HCT116 (cell line): ENCODE data around the gene MCCD1. TPM values are rescaled to one million over a fixed set of nuclear protein-coding genes. Genes with fewer than 3 reads are reported as not detected.

Experiments used
- ATAC-seq: fragments of 200-7000 bp; cut with Tn5 transposase; 2 replicates; pipeline ENCODE4 v1.9.1; 2020; ENCODE audit warnings: mild to moderate bottlenecking, moderate library complexity
- BruUV-seq: library from RNA; stranded (reverse); fragments of 400-500 nt; replicated peaks from 2 replicates; lab custom pipeline; 2021; lab: Mats Ljungman, UMichigan
- CTCF ChIA-PET: fragments of 300-600 bp; sonication (Branson Sonifier 250); formaldehyde crosslinking; loops from one replicate; lab custom pipeline; 2021; ENCODE audit warnings: antibody characterized with exemption; lab: Charles Lee
- POLR2A ChIA-PET: fragments of 300-600, 350-600 bp; sonication (Branson Sonifier 250); formaldehyde crosslinking; loops from one replicate; lab custom pipeline; 2021; ENCODE audit warnings: antibody characterized with exemption; lab: Charles Lee
- RAD21 ChIA-PET, 2 experiments: fragments of 300-600 bp; sonication (Branson Sonifier 250); formaldehyde crosslinking; loops; one replicate each; lab custom pipeline; 2023; ENCODE audit warnings: low total read pairs in 2 of 2; ENCODE audit not compliant: uncharacterized antibody in 2 of 2, unreplicated experiment in 2 of 2, low non-redundant PET in 1 of 2; lab: Charles Lee
- DNase-seq: peaks from one replicate; pipeline ENCODE4 v3.0.0-alpha.2; 2010; ENCODE audit warnings: low read depth, low spot score
- H2AFZ ChIP-seq: fragments of 200-600 bp; shearing (Covaris generic), sonication (generic); 2 replicates; pipeline ENCODE4 v1.6.1; 2017; ENCODE audit warnings: low read depth, mixed run types, mixed read lengths, antibody characterized with exemption, low read length; ENCODE audit not compliant: poor library complexity, severe bottlenecking
- H3K27ac ChIP-seq: 2 replicates; pipeline ENCODE4 v1.5.1; 2012; ENCODE audit warnings: low read depth, low read length
- H3K27me3 ChIP-seq: fragments of 200-600 bp; sonication (generic); 2 replicates; pipeline ENCODE4 v1.6.1; 2016; ENCODE audit warnings: mixed run types, low read length, mixed read lengths; ENCODE audit not compliant: insufficient read depth
- H3K36me3 ChIP-seq, 2 experiments: fragments of 200-500 bp in 1 of 2; fragments of 200-600 bp in 1 of 2; sonication (Bioruptor generic) in 1 of 2; sonication (generic) in 1 of 2; 2 replicates each; pipeline versions ENCODE4 v1.5.1 to v1.6.1; 2014 to 2016; ENCODE audit warnings: low read length in 2 of 2, inconsistent platforms in 1 of 2, mixed read lengths in 1 of 2, mixed run types in 1 of 2; ENCODE audit not compliant: insufficient read depth in 2 of 2, control insufficient read depth in 1 of 2
- H3K4me1 ChIP-seq, 2 experiments: fragments of 200-600 bp in 1 of 2; sonication (generic) in 1 of 2; 2 replicates each; pipeline versions ENCODE4 v1.5.1 to v1.6.1; 2012 to 2017; ENCODE audit warnings: low read length in 2 of 2, inconsistent platforms in 1 of 2, mild to moderate bottlenecking in 1 of 2, mixed read lengths in 1 of 2, mixed run types in 1 of 2, moderate library complexity in 1 of 2; ENCODE audit not compliant: insufficient read depth in 2 of 2, control insufficient read depth in 1 of 2
- H3K4me2 ChIP-seq: fragments of 200-600 bp; sonication (generic); 2 replicates; pipeline ENCODE4 v1.6.1; 2017; ENCODE audit warnings: mixed run types, low read length, mixed read lengths
- H3K4me3 ChIP-seq, 2 experiments: fragments of 200-600 bp in 1 of 2; sonication (generic) in 1 of 2; replicated peaks in 1 of 2; 2 replicates each; pipeline ENCODE4 v1.5.1; 2011 to 2016; ENCODE audit warnings: low read length in 2 of 2, control low read depth in 1 of 2, low read depth in 1 of 2, mild to moderate bottlenecking in 1 of 2, mixed read lengths in 1 of 2, mixed run types in 1 of 2
- H3K79me2 ChIP-seq: fragments of 200-600 bp; sonication (generic); 2 replicates; pipeline ENCODE4 v1.6.1; 2017; ENCODE audit warnings: mild to moderate bottlenecking, mixed run types, low read length, moderate library complexity, mixed read lengths; ENCODE audit not compliant: insufficient read depth
- H3K9ac ChIP-seq: fragments of 200-600 bp; sonication (generic); 2 replicates; pipeline ENCODE4 v1.6.1; 2016; ENCODE audit warnings: low read length, mixed read lengths
- H3K9me2 ChIP-seq: fragments of 200-600 bp; sonication (generic), shearing (Covaris generic); 2 replicates; pipeline ENCODE4 v1.6.1; 2017; ENCODE audit warnings: mixed run types, mild to moderate bottlenecking, moderate library complexity; ENCODE audit not compliant: insufficient read depth
- H3K9me3 ChIP-seq, 2 experiments: fragments of 200-500 bp in 1 of 2; fragments of 200-600 bp in 1 of 2; sonication (Bioruptor generic) in 1 of 2; sonication (generic) in 1 of 2; 2 replicates each; pipeline ENCODE4 v1.6.1; 2014 to 2017; ENCODE audit warnings: low read length in 2 of 2, mixed read lengths in 2 of 2, inconsistent platforms in 1 of 2, low read depth in 1 of 2, mild to moderate bottlenecking in 1 of 2, mixed run types in 1 of 2, moderate library complexity in 1 of 2; ENCODE audit not compliant: control insufficient read depth in 1 of 2, insufficient read depth in 1 of 2
- H4K20me1 ChIP-seq: fragments of 200-600 bp; sonication (generic), shearing (Covaris generic); 2 replicates; pipeline ENCODE4 v1.6.1; 2017; ENCODE audit warnings: mixed run types, mild to moderate bottlenecking, moderate library complexity; ENCODE audit not compliant: insufficient read depth
- CEBPB ChIP-seq: IDR thresholded peaks from 2 replicates; pipeline ENCODE4 v1.6.1; 2012; ENCODE audit warnings: low read depth
- ELF1 ChIP-seq: IDR thresholded peaks from 2 replicates; pipeline ENCODE4 v1.6.1; 2012; ENCODE audit warnings: low read depth, borderline replicate concordance
- EZH2 ChIP-seq: fragments of 200-600 bp; sonication (generic); IDR thresholded peaks from 2 replicates; pipeline ENCODE4 v1.6.1; 2017; ENCODE audit warnings: antibody characterized with exemption, mixed run types
- EZH2phosphoT487 ChIP-seq: fragments of 200-600 bp; IDR thresholded peaks from 2 replicates; pipeline ENCODE4 v1.6.1; 2018; ENCODE audit warnings: antibody characterized with exemption, borderline replicate concordance
- FOSL1 ChIP-seq: IDR thresholded peaks from 2 replicates; pipeline ENCODE4 v1.6.1; 2012; ENCODE audit warnings: low read depth
- JUND ChIP-seq: IDR thresholded peaks from 2 replicates; pipeline ENCODE4 v1.6.1; 2012
- POLR2A ChIP-seq: IDR thresholded peaks from 2 replicates; pipeline ENCODE4 v1.7.0; 2011; ENCODE audit warnings: borderline replicate concordance; ENCODE audit not compliant: insufficient read depth, insufficient read length; ENCODE audit errors: extremely low read depth
- POLR2AphosphoS5 ChIP-seq: IDR thresholded peaks from 2 replicates; pipeline ENCODE4 v1.6.1; 2011; ENCODE audit warnings: mild to moderate bottlenecking, low read depth, low read length, moderate library complexity
- SIN3A ChIP-seq: IDR thresholded peaks from 2 replicates; pipeline ENCODE4 v1.6.1; 2012; ENCODE audit warnings: low read depth
- SP1 ChIP-seq: IDR thresholded peaks from 2 replicates; pipeline ENCODE4 v1.6.1; 2012; ENCODE audit warnings: low read depth
- SRF ChIP-seq: IDR thresholded peaks from 2 replicates; pipeline ENCODE4 v1.6.1; 2012; ENCODE audit warnings: low read depth
- TCF7L2 ChIP-seq: IDR thresholded peaks from 2 replicates; pipeline ENCODE4 v1.7.0; 2011; ENCODE audit warnings: borderline replicate concordance, inconsistent platforms; ENCODE audit not compliant: insufficient read depth, insufficient read length; ENCODE audit errors: extremely low read depth
- YY1 ChIP-seq: IDR thresholded peaks from 2 replicates; pipeline ENCODE4 v1.6.1; 2011; ENCODE audit warnings: low read length, low read depth, moderate library complexity, mild to moderate bottlenecking; ENCODE audit not compliant: insufficient replicate concordance; ENCODE audit errors: extremely low read depth
- ZFX ChIP-seq: fragments of 450-650 bp; IDR thresholded peaks from 2 replicates; pipeline ENCODE4 v1.6.1; 2017
- ZNF274 ChIP-seq: fragments of 200-500 bp; sonication (Bioruptor generic); IDR thresholded peaks from 2 replicates; pipeline ENCODE4 v1.6.1; 2014; ENCODE audit warnings: mild to moderate bottlenecking, low read depth, low read length, inconsistent platforms
- intact Hi-C: fragments of 100-400 bp; cut with micrococcal nuclease; formaldehyde crosslinking; loops from 2 replicates; pipeline ENCODE4 v1.10.0; 2022
- total RNA-seq: library from RNA; stranded (reverse); gene quantifications from one replicate; pipeline ENCODE4 v1.2.1, GENCODE V29; 2021; ENCODE audit not compliant: unreplicated experiment
- TF ChIP-seq, protein P1 (sequence below): IDR thresholded peaks from 2 replicates; pipeline ENCODE4 v1.6.1; 2012; ENCODE audit warnings: low read depth
- TF ChIP-seq, protein P2 (sequence below): IDR thresholded peaks from 2 replicates; pipeline ENCODE4 v1.6.1; 2011; ENCODE audit warnings: mild to moderate bottlenecking, low read length, moderate library complexity; ENCODE audit not compliant: insufficient replicate concordance; ENCODE audit errors: extremely low read depth
- TF ChIP-seq, protein P3 (sequence below): IDR thresholded peaks from 2 replicates; pipeline ENCODE4 v1.6.1; 2012
- TF ChIP-seq, protein P4 (sequence below): IDR thresholded peaks from 2 replicates; pipeline ENCODE4 v1.6.1; 2012

The MCCD1 gene
- total RNA-seq, 1 experiment from 2014 or later = not detected

DNA sequence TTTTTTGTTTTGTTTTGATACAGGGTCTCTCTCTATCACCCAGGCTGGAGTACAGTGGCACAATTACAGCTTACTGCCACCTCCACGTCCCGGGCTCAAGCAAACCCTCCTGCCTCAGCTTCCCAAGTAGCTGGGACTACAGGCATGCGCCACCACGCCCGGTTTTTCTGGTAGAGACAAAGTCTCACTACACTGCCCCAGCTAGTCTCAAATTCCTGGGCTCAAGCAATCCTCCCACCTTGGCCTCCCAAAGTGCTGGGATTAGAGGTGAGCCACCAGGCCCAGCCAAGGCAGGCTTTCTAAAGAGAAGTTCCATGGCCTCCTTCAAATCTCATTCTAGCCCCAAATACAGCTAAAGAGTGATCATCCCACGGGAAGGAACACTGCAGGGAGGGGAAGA is 5.2 kb downstream of the MCCD1 start:
- Histone ChIP-seq H3K9me2 (no peaks in the 10 kb centered on the region), H3K36me3 (peaks cover 74 to 81% of the 10 kb centered on the region in 2 experiments), H4K20me1 (peaks cover 27% of the 10 kb centered on the region; the same call in 1 of the 2 replicates), H3K4me2 (no peak overlapping the region), H3K79me2 (peaks cover 66% of the 10 kb centered on the region), H3K27ac (no peak overlapping the region), H2AFZ (no peak overlapping the region), H3K27me3 (no peaks in the 10 kb centered on the region), H3K9me3 (no peaks in the 10 kb centered on the region), H3K9ac (no peak overlapping the region), H3K4me3 (no peak overlapping the region), H3K4me1 (no peaks in the 10 kb centered on the region)
- no peak for DNase-seq
- no peak for ATAC-seq
- BruUV-seq = TSS peak; percentile 4
- CTCF ChIA-PET = no interaction called here
- intact Hi-C loops = no loop called here
- POLR2A ChIA-PET = no interaction called here
- RAD21 ChIA-PET = no interaction called here
- no peak for TF ChIP-seq ZNF274
- TF ChIP-seq, protein P1, sequence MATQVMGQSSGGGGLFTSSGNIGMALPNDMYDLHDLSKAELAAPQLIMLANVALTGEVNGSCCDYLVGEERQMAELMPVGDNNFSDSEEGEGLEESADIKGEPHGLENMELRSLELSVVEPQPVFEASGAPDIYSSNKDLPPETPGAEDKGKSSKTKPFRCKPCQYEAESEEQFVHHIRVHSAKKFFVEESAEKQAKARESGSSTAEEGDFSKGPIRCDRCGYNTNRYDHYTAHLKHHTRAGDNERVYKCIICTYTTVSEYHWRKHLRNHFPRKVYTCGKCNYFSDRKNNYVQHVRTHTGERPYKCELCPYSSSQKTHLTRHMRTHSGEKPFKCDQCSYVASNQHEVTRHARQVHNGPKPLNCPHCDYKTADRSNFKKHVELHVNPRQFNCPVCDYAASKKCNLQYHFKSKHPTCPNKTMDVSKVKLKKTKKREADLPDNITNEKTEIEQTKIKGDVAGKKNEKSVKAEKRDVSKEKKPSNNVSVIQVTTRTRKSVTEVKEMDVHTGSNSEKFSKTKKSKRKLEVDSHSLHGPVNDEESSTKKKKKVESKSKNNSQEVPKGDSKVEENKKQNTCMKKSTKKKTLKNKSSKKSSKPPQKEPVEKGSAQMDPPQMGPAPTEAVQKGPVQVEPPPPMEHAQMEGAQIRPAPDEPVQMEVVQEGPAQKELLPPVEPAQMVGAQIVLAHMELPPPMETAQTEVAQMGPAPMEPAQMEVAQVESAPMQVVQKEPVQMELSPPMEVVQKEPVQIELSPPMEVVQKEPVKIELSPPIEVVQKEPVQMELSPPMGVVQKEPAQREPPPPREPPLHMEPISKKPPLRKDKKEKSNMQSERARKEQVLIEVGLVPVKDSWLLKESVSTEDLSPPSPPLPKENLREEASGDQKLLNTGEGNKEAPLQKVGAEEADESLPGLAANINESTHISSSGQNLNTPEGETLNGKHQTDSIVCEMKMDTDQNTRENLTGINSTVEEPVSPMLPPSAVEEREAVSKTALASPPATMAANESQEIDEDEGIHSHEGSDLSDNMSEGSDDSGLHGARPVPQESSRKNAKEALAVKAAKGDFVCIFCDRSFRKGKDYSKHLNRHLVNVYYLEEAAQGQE = no peak
- no peak for TF ChIP-seq SRF
- TF ChIP-seq ZFX = no peak
- TF ChIP-seq EZH2 = no peak
- TF ChIP-seq JUND = no peak
- TF ChIP-seq, protein P2, sequence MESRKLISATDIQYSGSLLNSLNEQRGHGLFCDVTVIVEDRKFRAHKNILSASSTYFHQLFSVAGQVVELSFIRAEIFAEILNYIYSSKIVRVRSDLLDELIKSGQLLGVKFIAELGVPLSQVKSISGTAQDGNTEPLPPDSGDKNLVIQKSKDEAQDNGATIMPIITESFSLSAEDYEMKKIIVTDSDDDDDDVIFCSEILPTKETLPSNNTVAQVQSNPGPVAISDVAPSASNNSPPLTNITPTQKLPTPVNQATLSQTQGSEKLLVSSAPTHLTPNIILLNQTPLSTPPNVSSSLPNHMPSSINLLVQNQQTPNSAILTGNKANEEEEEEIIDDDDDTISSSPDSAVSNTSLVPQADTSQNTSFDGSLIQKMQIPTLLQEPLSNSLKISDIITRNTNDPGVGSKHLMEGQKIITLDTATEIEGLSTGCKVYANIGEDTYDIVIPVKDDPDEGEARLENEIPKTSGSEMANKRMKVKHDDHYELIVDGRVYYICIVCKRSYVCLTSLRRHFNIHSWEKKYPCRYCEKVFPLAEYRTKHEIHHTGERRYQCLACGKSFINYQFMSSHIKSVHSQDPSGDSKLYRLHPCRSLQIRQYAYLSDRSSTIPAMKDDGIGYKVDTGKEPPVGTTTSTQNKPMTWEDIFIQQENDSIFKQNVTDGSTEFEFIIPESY = no peak
- TF ChIP-seq EZH2phosphoT487 = no peak
- no peak for TF ChIP-seq YY1
- TF ChIP-seq POLR2A = no peak
- TF ChIP-seq SIN3A = no peak
- no peak for TF ChIP-seq TCF7L2
- TF ChIP-seq, protein P3, sequence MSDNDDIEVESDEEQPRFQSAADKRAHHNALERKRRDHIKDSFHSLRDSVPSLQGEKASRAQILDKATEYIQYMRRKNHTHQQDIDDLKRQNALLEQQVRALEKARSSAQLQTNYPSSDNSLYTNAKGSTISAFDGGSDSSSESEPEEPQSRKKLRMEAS = no peak
- TF ChIP-seq FOSL1 = no peak
- no peak for TF ChIP-seq ELF1
- no peak for TF ChIP-seq POLR2AphosphoS5
- no peak for TF ChIP-seq CEBPB
- TF ChIP-seq, protein P4, sequence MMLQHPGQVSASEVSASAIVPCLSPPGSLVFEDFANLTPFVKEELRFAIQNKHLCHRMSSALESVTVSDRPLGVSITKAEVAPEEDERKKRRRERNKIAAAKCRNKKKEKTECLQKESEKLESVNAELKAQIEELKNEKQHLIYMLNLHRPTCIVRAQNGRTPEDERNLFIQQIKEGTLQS = no peak
- no peak for TF ChIP-seq SP1
